CD14-positive monocyte (primary cell): Measurements from ENCODE around the gene HCRTR1. TPM values are rescaled to one million over a fixed set of nuclear protein-coding genes. Genes with fewer than 3 reads are reported as not detected.

Experiments
- DNase-seq, 3 donors: peaks; one replicate each; pipeline ENCODE4 v3.0.0-alpha.2; 2011 to 2022
- H2AFZ ChIP-seq: 2 replicates; pipeline ENCODE4 v1.6.0; 2012; ENCODE audit warnings: mild to moderate bottlenecking, low read depth, low read length, inconsistent platforms; ENCODE audit not compliant: insufficient read depth, poor library complexity, severe bottlenecking
- H3K27ac ChIP-seq, 2 donors: 1 replicate in 1 of 2; 2 replicates in 1 of 2; pipeline ENCODE4 v1.5.1; 2012 to 2013; ENCODE audit warnings: low read length in 2 of 2, control low read depth in 1 of 2, inconsistent platforms in 1 of 2, low read depth in 1 of 2, mild to moderate bottlenecking in 1 of 2
- H3K27me3 ChIP-seq, 2 donors: one replicate each; pipeline versions ENCODE4 v1.6.0 to v1.6.1; 2011 to 2013; ENCODE audit warnings: low read length in 2 of 2; ENCODE audit not compliant: control insufficient read depth in 2 of 2, insufficient read depth in 2 of 2
- H3K36me3 ChIP-seq, 2 donors: replicated peaks in 1 of 2; 1 replicate in 1 of 2; 2 replicates in 1 of 2; pipeline versions ENCODE4 v1.5.1 to v1.6.1; 2012 to 2013; ENCODE audit warnings: low read length in 2 of 2, control low read depth in 1 of 2, inconsistent platforms in 1 of 2, mild to moderate bottlenecking in 1 of 2; ENCODE audit not compliant: insufficient read depth in 2 of 2, control insufficient read depth in 1 of 2
- H3K4me1 ChIP-seq, 2 donors: 1 replicate in 1 of 2; 2 replicates in 1 of 2; pipeline versions ENCODE4 v1.5.1 to v1.6.1; 2012 to 2013; ENCODE audit warnings: low read length in 2 of 2, control low read depth in 1 of 2, inconsistent platforms in 1 of 2, mild to moderate bottlenecking in 1 of 2, moderate library complexity in 1 of 2; ENCODE audit not compliant: insufficient read depth in 2 of 2, control insufficient read depth in 1 of 2
- H3K4me2 ChIP-seq: replicated peaks from 2 replicates; pipeline ENCODE3; 2012; ENCODE audit warnings: low read length, moderate library complexity, mild to moderate bottlenecking; ENCODE audit not compliant: poor library complexity, severe bottlenecking; ENCODE audit errors: extremely low read depth
- H3K4me3 ChIP-seq, 3 experiments: fragments of 200-600 bp in 1 of 3; sonication (generic) in 1 of 3; replicated peaks in 1 of 3; 1 replicate in 2 of 3; 2 replicates in 1 of 3; pipeline ENCODE4 v1.5.1; 2011 to 2013; ENCODE audit warnings: low read length in 3 of 3, mild to moderate bottlenecking in 3 of 3, control low read depth in 2 of 3, low read depth in 2 of 3, inconsistent platforms in 1 of 3, moderate library complexity in 1 of 3
- H3K79me2 ChIP-seq: 2 replicates; pipeline ENCODE4 v1.6.0; 2012; ENCODE audit warnings: mild to moderate bottlenecking, control low read depth, inconsistent platforms, low read length, moderate library complexity; ENCODE audit not compliant: insufficient read depth
- H3K9ac ChIP-seq: 2 replicates; pipeline ENCODE4 v1.6.0; 2017; ENCODE audit warnings: low read length, mild to moderate bottlenecking; ENCODE audit not compliant: insufficient read depth, poor library complexity, severe bottlenecking
- H3K9me3 ChIP-seq, 2 donors: replicated peaks in 1 of 2; 1 replicate in 1 of 2; 2 replicates in 1 of 2; pipeline versions ENCODE4 v1.5.1 to v1.6.1; 2012 to 2013; ENCODE audit warnings: low read length in 2 of 2, control low read depth in 1 of 2; ENCODE audit not compliant: control insufficient read depth in 1 of 2, insufficient read depth in 1 of 2
- H4K20me1 ChIP-seq: 2 replicates; pipeline ENCODE4 v1.6.0; 2012; ENCODE audit warnings: mild to moderate bottlenecking, low read length, control low read depth, moderate library complexity; ENCODE audit not compliant: insufficient read depth
- H3K27ac Mint-ChIP-seq, 7 donors: one replicate each; pipeline ENCODE4 v1.8.0; 2020; ENCODE audit warnings: mild to moderate bottlenecking in 7 of 7, mixed read lengths in 7 of 7, moderate library complexity in 6 of 7, inconsistent platforms in 2 of 7
- H3K27me3 Mint-ChIP-seq, 3 donors: one replicate each; pipeline ENCODE4 v1.8.0; 2021 to 2022; ENCODE audit warnings: low read depth in 3 of 3, mild to moderate bottlenecking in 3 of 3, mixed read lengths in 3 of 3, moderate library complexity in 3 of 3, inconsistent platforms in 1 of 3
- H3K36me3 Mint-ChIP-seq, 2 donors: one replicate each; pipeline ENCODE4 v1.8.0; 2020; ENCODE audit warnings: mixed read lengths in 2 of 2, inconsistent platforms in 1 of 2, mild to moderate bottlenecking in 1 of 2
- H3K4me1 Mint-ChIP-seq: one replicate; pipeline ENCODE4 v1.8.0; 2020; ENCODE audit warnings: mild to moderate bottlenecking, mixed read lengths
- H3K4me3 Mint-ChIP-seq, 2 donors: one replicate each; pipeline ENCODE4 v1.8.0; 2020; ENCODE audit warnings: mild to moderate bottlenecking in 2 of 2, mixed read lengths in 2 of 2, moderate library complexity in 1 of 2
- H3K9me3 Mint-ChIP-seq, 7 donors: one replicate each; pipeline ENCODE4 v1.8.0; 2020 to 2022; ENCODE audit warnings: mixed read lengths in 7 of 7, mild to moderate bottlenecking in 6 of 7, moderate library complexity in 6 of 7, inconsistent platforms in 2 of 7
- CTCF ChIP-seq: fragments of 200-600 bp; IDR thresholded peaks from one replicate; pipeline ENCODE4 v1.8.0; 2022; ENCODE audit warnings: antibody characterized with exemption, mild to moderate bottlenecking
- WGBS: methylation state at CpG from one replicate; pipeline ENCODE4 v1.1.5; 2013; ENCODE audit warnings: missing lambda C conversion rate; ENCODE audit not compliant: insufficient coverage; 5-methylcytosine and 5-hydroxymethylcytosine counted together
- intact Hi-C, 2 donors: fragments of 100-400 bp; cut with micrococcal nuclease; formaldehyde crosslinking; loops; one replicate each; pipeline versions ENCODE4 v1.15.0 to v1.15.1; 2023
- polyA plus RNA-seq, 3 donors: library from polyadenylated mRNA; depleted of rRNA in 1 of 3; unstranded in 2 of 3; stranded (reverse) in 1 of 3; fragments of 300-500 nt in 2 of 3; fragments of >200 nt in 1 of 3; fragmentation: Illumina TruSeq in 2 of 3; gene quantifications; 1 replicate in 2 of 3; 2 replicates in 1 of 3; pipeline ENCODE4 v1.2.3, GENCODE V29; 2012 to 2021

Gene HCRTR1
- polyA plus RNA-seq, 3 donors = not detected

GRCh38 chr1:31579374-31579773, 38.1 kb upstream of the HCRTR1 start:
- WGBS = no CpG with 5 or more reads among the region's 5 CpGs
- Mint-ChIP-seq H3K27ac (no peak overlapping the region), H3K9me3 (no peaks in the 10 kb centered on the region), H3K27me3 (peaks cover 12 to 22% (median 13%) of the 10 kb centered on the region in 3 donors), H3K4me3 (no peak overlapping the region), H3K4me1 (peaks cover 7% of the 10 kb centered on the region), H3K36me3 (no peaks in the 10 kb centered on the region)
- Histone ChIP-seq H3K79me2 (no peaks in the 10 kb centered on the region), H3K4me1 (peaks cover 5% of the 10 kb centered on the region in 2 donors), H3K9me3 (no peaks in the 10 kb centered on the region), H3K9ac (no peak overlapping the region), H2AFZ (no peak overlapping the region), H3K27me3 (peaks cover 0 to 16% of the 10 kb centered on the region in 2 donors), H4K20me1 (no peaks in the 10 kb centered on the region), H3K36me3 (no peaks in the 10 kb centered on the region), H3K27ac (no peak overlapping the region), H3K4me2 (no peak overlapping the region), H3K4me3 (no peak overlapping the region)
- intact Hi-C loops = no loop called here
- no peak for DNase-seq
- no peak for TF ChIP-seq CTCF

- 86% methylated on average over 5 of the region's 5 CpGs for WGBS
- Mint-ChIP-seq H3K4me3 (no peak overlapping the region), H3K36me3 (no peaks in the 10 kb centered on the region), H3K9me3 (no peaks in the 10 kb centered on the region), H3K27ac (no peak overlapping the region), H3K4me1 (peaks cover 7% of the 10 kb centered on the region), H3K27me3 (peaks cover 12 to 21% (median 12%) of the 10 kb centered on the region in 3 donors)
- peaks cover 0 to 16% of the 10 kb centered on the region in 2 donors for H3K27me3 ChIP-seq
- H3K4me3 ChIP-seq = no peak overlapping the region
- no peaks in the 10 kb centered on the region for H3K9me3 ChIP-seq
- H3K27ac ChIP-seq = no peak overlapping the region
- H2AFZ ChIP-seq = no peak overlapping the region
- TF ChIP-seq CTCF = no peak
- H3K36me3 ChIP-seq = no peaks in the 10 kb centered on the region
- no peaks in the 10 kb centered on the region for H4K20me1 ChIP-seq
- no peak overlapping the region for H3K9ac ChIP-seq
- no peak overlapping the region for H3K4me2 ChIP-seq
- intact Hi-C loops = no loop called here
- no peaks in the 10 kb centered on the region for H3K79me2 ChIP-seq
- DNase-seq = no peak
- H3K4me1 ChIP-seq = peaks cover 5% of the 10 kb centered on the region in 2 donors
These were observed 37.0 kb upstream of the HCRTR1 start for GRCh38 chr1:31580513-31580870.
